Measurements from ENCODE around the gene HIVEP3. TPM values are rescaled to one million over a fixed set of nuclear protein-coding genes. Genes with fewer than 3 reads are reported as not detected.

HIVEP3 gene
- total RNA-seq, 1 donor, result 1.8 TPM

DNA sequence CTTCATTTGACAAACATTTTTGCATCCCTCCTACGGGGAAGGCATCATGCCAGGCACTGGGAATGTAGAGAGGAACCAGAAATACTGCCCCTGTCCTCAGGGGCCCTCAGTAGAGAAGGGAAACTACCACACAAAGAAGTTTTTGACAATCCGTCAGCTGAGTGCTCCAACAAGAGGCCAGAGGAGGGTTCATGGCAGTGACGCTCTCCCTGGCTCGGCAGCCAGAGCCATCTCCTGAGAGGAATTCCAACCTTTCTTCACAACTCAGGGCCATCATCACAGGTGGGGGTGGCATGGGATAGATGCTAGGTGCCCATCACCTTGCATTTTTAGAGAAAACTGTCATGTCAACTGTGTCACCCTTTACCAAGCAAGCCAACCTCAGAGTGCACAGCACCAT, 154.1 kb downstream of the HIVEP3 start:
- H3K4me3 ChIP-seq (ENCODE audit: insufficient read depth, low read length), result no peak overlapping the region
- no peak overlapping the region for H2AFZ ChIP-seq (ENCODE audit: low read length)
- no peaks in the 10 kb centered on the region for H3K27me3 ChIP-seq (ENCODE audit: insufficient read depth, low read length)
- no peak overlapping the region for H3K27ac ChIP-seq (ENCODE audit: low read depth, low read length)
- no peak overlapping the region for H3K4me2 ChIP-seq (ENCODE audit: insufficient read depth, low read length)
- no peak for DNase-seq (ENCODE audit: insufficient read length, low spot score, missing footprints)
- TF ChIP-seq CTCF (IDR thresholded peaks at IDR 0.05; ENCODE audit: extremely low read depth, low read depth, low read length), result no peak
- H3K79me2 ChIP-seq (ENCODE audit: insufficient read depth, low read length), result no peaks in the 10 kb centered on the region
- no peaks in the 10 kb centered on the region for H4K20me1 ChIP-seq (ENCODE audit: insufficient read depth, low read length)
- no peaks in the 10 kb centered on the region for H3K4me1 ChIP-seq (ENCODE audit: insufficient read depth, low read length)
- no peaks in the 10 kb centered on the region for H3K9me3 ChIP-seq (ENCODE audit: low read depth, low read length)
- H3K36me3 ChIP-seq (ENCODE audit: insufficient read depth, low read length), result no peaks in the 10 kb centered on the region

GRCh38 chr1:41762777-41763176, 155.9 kb downstream of the HIVEP3 start:
- peaks cover 16% of the 10 kb centered on the region for H3K4me1 ChIP-seq (ENCODE audit: insufficient read depth, low read length)
- DNase-seq (ENCODE audit: insufficient read length, low spot score, missing footprints), result no peak
- H3K9me3 ChIP-seq (ENCODE audit: low read depth, low read length), result no peaks in the 10 kb centered on the region
- no peaks in the 10 kb centered on the region for H3K79me2 ChIP-seq (ENCODE audit: insufficient read depth, low read length)
- no peaks in the 10 kb centered on the region for H3K36me3 ChIP-seq (ENCODE audit: insufficient read depth, low read length)
- H4K20me1 ChIP-seq (ENCODE audit: insufficient read depth, low read length), result no peaks in the 10 kb centered on the region
- H3K27ac ChIP-seq (ENCODE audit: low read depth, low read length), result no peak overlapping the region
- TF ChIP-seq CTCF (IDR thresholded peaks at IDR 0.05; ENCODE audit: extremely low read depth, low read depth, low read length), result no peak
- H3K27me3 ChIP-seq (ENCODE audit: insufficient read depth, low read length), result no peaks in the 10 kb centered on the region
- H3K4me2 ChIP-seq (ENCODE audit: insufficient read depth, low read length), result no peak overlapping the region
- H2AFZ ChIP-seq (ENCODE audit: low read length), result no peak overlapping the region
- H3K4me3 ChIP-seq (ENCODE audit: insufficient read depth, low read length), result no peak overlapping the region

DNA sequence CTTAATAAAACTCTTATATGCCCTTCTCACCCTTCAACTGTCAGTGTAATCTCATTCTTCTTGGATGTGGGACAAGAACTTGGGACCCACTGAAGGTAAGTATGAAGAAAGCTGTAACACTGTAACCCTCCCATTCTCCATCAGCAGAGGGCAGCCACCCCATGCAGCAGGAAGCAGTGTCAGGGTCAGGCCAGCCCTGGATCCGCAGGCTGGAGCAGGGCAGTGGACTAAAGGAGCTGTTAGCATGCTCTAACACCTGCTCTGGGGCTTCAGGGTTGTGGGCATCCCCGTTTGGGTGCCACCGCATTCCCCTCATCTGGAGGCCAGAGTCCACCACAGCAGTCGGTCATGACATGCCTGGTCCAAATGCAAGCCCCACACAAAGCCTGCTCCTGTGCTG, 156.5 kb downstream of the HIVEP3 start:
- Histone ChIP-seq H3K27ac (ENCODE audit: low read depth, low read length) (no peak overlapping the region), H3K4me3 (ENCODE audit: insufficient read depth, low read length) (no peak overlapping the region), H3K4me1 (ENCODE audit: insufficient read depth, low read length) (peaks cover 16% of the 10 kb centered on the region), H2AFZ (ENCODE audit: low read length) (no peak overlapping the region), H3K9me3 (ENCODE audit: low read depth, low read length) (no peaks in the 10 kb centered on the region), H3K4me2 (ENCODE audit: insufficient read depth, low read length) (no peak overlapping the region), H4K20me1 (ENCODE audit: insufficient read depth, low read length) (no peaks in the 10 kb centered on the region), H3K79me2 (ENCODE audit: insufficient read depth, low read length) (no peaks in the 10 kb centered on the region), H3K36me3 (ENCODE audit: insufficient read depth, low read length) (no peaks in the 10 kb centered on the region), H3K27me3 (ENCODE audit: insufficient read depth, low read length) (no peaks in the 10 kb centered on the region)
- no peak for DNase-seq (ENCODE audit: insufficient read length, low spot score, missing footprints)
- TF ChIP-seq CTCF (IDR thresholded peaks at IDR 0.05; ENCODE audit: extremely low read depth, low read depth, low read length), result no peak

GRCh38 chr1:41758904-41759548, 159.7 kb downstream of the HIVEP3 start:
- no peak overlapping the region for H3K4me3 ChIP-seq (ENCODE audit: insufficient read depth, low read length)
- no peaks in the 10 kb centered on the region for H3K79me2 ChIP-seq (ENCODE audit: insufficient read depth, low read length)
- peak overlapping the region; percentile 43 for H3K4me2 ChIP-seq (ENCODE audit: insufficient read depth, low read length)
- H3K4me1 ChIP-seq (ENCODE audit: insufficient read depth, low read length), result peaks cover 16% of the 10 kb centered on the region
- H4K20me1 ChIP-seq (ENCODE audit: insufficient read depth, low read length), result no peaks in the 10 kb centered on the region
- H3K36me3 ChIP-seq (ENCODE audit: insufficient read depth, low read length), result no peaks in the 10 kb centered on the region
- peak; percentile 86 for DNase-seq (ENCODE audit: insufficient read length, low spot score, missing footprints)
- no peak overlapping the region for H2AFZ ChIP-seq (ENCODE audit: low read length)
- peak overlapping the region; percentile 81 for H3K27ac ChIP-seq (ENCODE audit: low read depth, low read length)
- no peaks in the 10 kb centered on the region for H3K27me3 ChIP-seq (ENCODE audit: insufficient read depth, low read length)
- no peaks in the 10 kb centered on the region for H3K9me3 ChIP-seq (ENCODE audit: low read depth, low read length)
- TF ChIP-seq CTCF (IDR thresholded peaks at IDR 0.05; ENCODE audit: extremely low read depth, low read depth, low read length), result no peak

Data from osteoblast (primary cell).